ENCODE measurements around the gene SPAG5. TPM values are rescaled to one million over a fixed set of nuclear protein-coding genes. Genes with fewer than 3 reads are reported as not detected.

Gene SPAG5
- total and polyA plus RNA-seq, 9 of the 15 experiments (the other 6 are each of a cell fraction or from before 2014, with no cell fraction given), result 94.4 to 286 (median 151) TPM

- ChIA-PET POLR2A (interaction anchor here (0.6 to 1.5 kb wide), 8 partner anchors 8 to 197 kb away, joined by 3 to 6 read pairs (median 4); partner anchors contain the start of gene POLDIP2), CTCF (ENCODE audit: low intra/inter-chr PET ratio) (no interaction called here)
- intact Hi-C loops (cut with micrococcal nuclease), result no loop called here
- H3K36me3 ChIP-seq (ENCODE audit: control insufficient read depth, insufficient read depth, low read length), result peaks cover 34% of the 10 kb centered on the region
- no peak overlapping the region for H3K4me2 ChIP-seq (ENCODE audit: insufficient read depth, low read length)
- H4K20me1 ChIP-seq (replicated peaks; ENCODE audit: control insufficient read depth, insufficient read depth, low read length), result peaks cover 4% of the 10 kb centered on the region
- no peaks in the 10 kb centered on the region for H3K9me3 ChIP-seq (replicated peaks; ENCODE audit: control insufficient read depth, insufficient read depth, low read depth, low read length)
- ATAC-seq (no peak), DNase-seq (ENCODE audit: extremely low read depth in 1 of 4, low spot score in 3 of 4) (no peak), FAIRE-seq (peak; percentile 42)
- no peaks in the 10 kb centered on the region for H3K27me3 ChIP-seq (ENCODE audit: control insufficient read depth in 2 of 2, insufficient read depth in 2 of 2, low read length in 2 of 2)
- no CpG with 5 or more reads among the region's 1 CpG for WGBS (ENCODE audit: insufficient coverage, low coverage, missing lambda C conversion rate)
- TF ChIP-seq PYGO2 (tag; IDR thresholded peaks at IDR 0.05), result no peak
- TF ChIP-seq ZNF384 (IDR thresholded peaks at IDR 0.05; ENCODE audit: low read depth, low read length), result no peak
- TF ChIP-seq, protein P1, sequence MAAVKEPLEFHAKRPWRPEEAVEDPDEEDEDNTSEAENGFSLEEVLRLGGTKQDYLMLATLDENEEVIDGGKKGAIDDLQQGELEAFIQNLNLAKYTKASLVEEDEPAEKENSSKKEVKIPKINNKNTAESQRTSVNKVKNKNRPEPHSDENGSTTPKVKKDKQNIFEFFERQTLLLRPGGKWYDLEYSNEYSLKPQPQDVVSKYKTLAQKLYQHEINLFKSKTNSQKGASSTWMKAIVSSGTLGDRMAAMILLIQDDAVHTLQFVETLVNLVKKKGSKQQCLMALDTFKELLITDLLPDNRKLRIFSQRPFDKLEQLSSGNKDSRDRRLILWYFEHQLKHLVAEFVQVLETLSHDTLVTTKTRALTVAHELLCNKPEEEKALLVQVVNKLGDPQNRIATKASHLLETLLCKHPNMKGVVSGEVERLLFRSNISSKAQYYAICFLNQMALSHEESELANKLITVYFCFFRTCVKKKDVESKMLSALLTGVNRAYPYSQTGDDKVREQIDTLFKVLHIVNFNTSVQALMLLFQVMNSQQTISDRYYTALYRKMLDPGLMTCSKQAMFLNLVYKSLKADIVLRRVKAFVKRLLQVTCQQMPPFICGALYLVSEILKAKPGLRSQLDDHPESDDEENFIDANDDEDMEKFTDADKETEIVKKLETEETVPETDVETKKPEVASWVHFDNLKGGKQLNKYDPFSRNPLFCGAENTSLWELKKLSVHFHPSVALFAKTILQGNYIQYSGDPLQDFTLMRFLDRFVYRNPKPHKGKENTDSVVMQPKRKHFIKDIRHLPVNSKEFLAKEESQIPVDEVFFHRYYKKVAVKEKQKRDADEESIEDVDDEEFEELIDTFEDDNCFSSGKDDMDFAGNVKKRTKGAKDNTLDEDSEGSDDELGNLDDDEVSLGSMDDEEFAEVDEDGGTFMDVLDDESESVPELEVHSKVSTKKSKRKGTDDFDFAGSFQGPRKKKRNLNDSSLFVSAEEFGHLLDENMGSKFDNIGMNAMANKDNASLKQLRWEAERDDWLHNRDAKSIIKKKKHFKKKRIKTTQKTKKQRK (IDR thresholded peaks at IDR 0.05; ENCODE audit: borderline replicate concordance, low read depth, low read length), result no peak
- in situ Hi-C loops (cut with MboI), result no loop called here
- no peak overlapping the region for H2AFZ ChIP-seq (ENCODE audit: low read depth, low read length)
- BruUV-seq (replicated peaks), result no TSS peak
- H3K9me1 ChIP-seq (ENCODE audit: control insufficient read depth, insufficient read depth, low read length), result peaks cover 4% of the 10 kb centered on the region
- H3K27ac ChIP-seq (ENCODE audit: extremely low read depth, low read depth, low read length), result no peak overlapping the region
- H3K79me2 ChIP-seq (ENCODE audit: control insufficient read depth, insufficient read depth, low read length), result peaks cover 3% of the 10 kb centered on the region; the same call in 2 of the 3 replicates
- H3K9ac ChIP-seq (ENCODE audit: insufficient read depth in 1 of 2, low read depth in 2 of 2, low read length in 2 of 2), result peak overlapping the region in 1 of 2 experiments; percentile 41; a peak in 1 of 4 replicates
- no peak overlapping the region for H3K4me3 ChIP-seq
- peaks cover 13 to 27% of the 10 kb centered on the region in 2 experiments; a peak in 4 of 5 replicates for H3K4me1 ChIP-seq (replicated peaks in 1 of 2; ENCODE audit: control insufficient read depth in 2 of 2, insufficient read depth in 2 of 2, low read length in 2 of 2)
Measured at GRCh38 chr17:28550858-28551257, 48.0 kb downstream of the SPAG5 start.

Data from K562 (cell line).